Measurements from ENCODE around the gene PIGP.
"Not testable (repeated sequence)": the region's sequence is repeated elsewhere in the genome, so short reads cannot be mapped to it uniquely, and the experiment has no call there.

Gene PIGP

DNA sequence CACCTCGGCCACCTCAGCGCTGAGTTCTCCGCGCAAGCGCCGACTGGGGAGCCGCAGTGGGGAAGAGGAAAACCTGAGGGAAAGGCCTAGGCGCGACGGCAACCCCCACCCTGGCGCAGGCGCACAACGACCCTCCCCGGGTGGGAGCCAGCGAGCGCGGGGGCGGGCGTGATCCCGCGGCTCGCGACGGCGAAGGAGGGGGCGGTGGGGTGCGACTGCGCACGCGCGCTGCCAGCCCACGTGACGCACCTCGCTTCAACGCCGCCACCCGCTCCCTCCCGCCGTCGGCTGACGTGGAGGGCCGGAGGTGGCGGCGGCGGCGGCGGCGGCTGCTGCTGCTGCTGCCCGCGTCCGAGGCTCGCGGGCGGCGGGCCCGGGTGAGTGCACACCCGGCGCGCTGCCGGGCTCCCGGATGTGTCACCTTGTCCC lies at the start of gene PIGP, which contains the start of gene TTC3:
Gene PIGP (minus strand): TSS at position 84 of the 429 bp plus-strand sequence. CDS start 556 bp downstream, outside the sequence.
Gene TTC3 (plus strand): TSS at position 267 of the 429 bp plus-strand sequence. CDS start 14,004 bp downstream, outside the sequence.
- peak; percentile 95 for DNase-seq

DNA sequence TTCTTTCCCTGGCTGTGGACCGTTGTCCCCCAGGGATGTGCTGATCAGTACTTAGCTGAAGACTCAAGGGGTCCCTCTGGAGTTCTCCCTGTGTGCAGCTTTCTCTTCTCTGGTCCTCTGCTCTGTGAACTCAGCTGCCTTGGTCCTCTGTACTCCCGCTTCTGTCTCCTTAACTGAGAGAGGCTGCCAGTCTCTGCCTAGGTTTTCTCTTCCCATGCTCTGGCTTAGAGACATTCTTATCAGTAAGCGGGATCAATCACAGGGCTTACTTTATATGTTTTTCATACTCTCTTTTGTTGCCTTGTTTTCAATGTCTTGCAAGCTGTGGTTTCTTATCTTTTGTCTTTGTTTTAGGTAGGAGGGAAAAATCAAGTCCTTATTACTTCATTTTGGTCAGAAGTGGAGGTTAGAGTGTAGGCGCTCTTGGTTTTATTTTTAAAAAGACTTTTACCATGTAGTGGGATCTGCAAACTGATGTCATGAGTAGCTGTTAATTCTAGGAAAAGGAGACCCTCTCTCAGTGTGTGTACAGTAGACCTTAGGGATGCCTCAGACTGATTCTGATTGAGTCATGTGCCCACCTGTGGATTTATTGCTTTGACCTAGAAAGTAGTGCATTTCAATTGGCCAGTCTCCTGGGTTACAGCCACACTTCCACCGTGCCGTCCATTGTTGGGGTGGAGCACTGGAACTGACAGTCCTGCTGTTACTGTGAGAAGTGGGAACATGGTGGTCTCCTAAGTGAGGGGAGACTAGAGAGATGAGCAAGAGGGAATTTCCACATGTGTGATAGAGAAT lies 46.7 kb upstream of the PIGP start:
- DNase-seq, result no peak

DNA sequence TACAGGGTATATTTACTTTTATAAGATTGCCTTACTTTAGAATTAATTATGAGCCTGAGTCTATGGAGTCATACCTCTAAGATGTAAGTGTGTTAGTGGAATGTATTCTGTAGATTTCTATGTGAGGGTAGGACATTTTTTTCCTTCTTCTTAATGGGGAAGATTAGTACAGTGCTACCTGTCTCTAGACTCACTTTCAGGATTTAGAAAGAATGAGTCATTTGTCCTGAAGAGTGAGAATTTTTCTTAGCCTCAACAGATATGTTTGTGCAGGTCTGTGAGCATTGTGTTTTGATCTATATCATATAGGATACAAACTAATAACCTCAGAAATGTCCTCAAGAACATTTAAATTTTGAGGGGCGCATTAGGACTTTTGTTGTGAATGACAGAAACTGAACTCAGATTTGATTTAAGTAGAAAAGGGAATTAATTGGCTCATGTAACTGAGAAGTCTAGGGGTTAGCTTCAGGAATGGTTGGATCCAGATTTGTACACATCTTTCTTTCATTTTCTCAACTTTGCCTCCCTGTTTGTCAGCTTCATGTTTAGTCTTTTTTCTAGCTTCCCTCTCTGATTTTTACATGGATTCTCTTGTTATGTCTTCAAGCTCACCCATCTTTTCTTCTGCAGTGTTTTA lies 45.4 kb upstream of the PIGP start:
- DNase-seq, result no peak

- DNase-seq, result no peak
Measured at GRCh38 chr21:37117204-37117603, 44.3 kb upstream of the PIGP start.

GRCh38 chr21:37116459-37116858 lies 43.6 kb upstream of the PIGP start:
- DNase-seq, result not testable (repeated sequence)

DNA sequence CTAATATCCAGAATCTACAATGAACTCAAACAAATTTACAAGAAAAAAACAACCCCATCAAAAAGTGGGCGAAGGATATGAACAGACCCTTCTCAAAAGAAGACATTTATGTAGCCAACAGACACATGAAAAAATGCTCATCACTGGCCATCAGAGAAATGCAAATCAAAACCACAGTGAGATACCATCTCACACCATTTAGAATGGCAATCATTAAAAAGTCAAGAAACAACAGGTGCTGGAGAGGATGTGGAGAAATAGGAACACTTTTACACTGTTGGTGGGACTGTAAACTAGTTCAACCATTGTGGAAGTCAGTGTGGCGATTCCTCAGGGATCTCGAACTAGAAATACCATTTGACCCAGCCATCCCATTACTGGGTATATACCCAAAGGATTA lies 41.4 kb upstream of the PIGP start:
- DNase-seq, result not testable (repeated sequence)

DNA sequence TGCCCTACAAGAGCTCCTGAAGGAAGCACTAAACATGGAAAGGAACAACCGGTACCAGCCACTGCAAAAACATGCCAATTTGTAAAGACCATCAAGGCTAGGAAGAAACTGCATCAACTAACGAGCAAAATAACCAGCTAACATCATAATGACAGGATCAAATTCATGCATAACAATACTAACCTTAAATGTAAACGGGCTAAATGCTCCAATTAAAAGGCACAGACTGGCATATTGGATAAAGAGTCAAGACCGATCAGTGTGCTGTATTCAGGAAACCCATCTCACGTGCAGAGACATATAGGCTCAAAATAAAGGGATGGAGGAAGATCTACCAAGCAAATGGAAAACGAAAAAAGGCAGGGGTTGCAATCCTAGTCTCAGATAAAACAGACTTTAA lies 38.2 kb upstream of the PIGP start:
- not testable (repeated sequence) for DNase-seq

GRCh38 chr21:37106998-37107397 lies 34.1 kb upstream of the PIGP start:
- no peak for DNase-seq

GRCh38 chr21:37102746-37103145 lies 29.9 kb upstream of the PIGP start:
- DNase-seq, result not testable (repeated sequence)

DNA sequence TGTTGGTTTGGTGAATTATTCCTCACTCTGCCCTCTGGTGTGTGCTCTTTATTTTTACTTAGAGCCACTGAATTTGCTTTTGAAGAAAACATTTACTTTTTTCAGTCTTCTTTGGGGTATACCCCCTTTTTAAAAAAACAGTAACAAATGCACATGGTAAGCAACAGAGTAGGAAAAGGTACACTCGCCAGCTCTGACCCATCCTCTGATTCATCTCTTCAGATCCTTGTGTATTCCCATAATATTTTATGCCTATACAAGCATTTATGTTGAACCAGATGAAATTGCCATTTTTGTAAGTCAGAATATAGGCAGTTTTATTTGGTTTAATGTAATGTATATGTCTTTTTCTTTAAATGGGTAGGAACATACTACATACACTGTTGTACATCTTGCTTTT lies 28.5 kb upstream of the PIGP start:
- no peak for DNase-seq

DNA sequence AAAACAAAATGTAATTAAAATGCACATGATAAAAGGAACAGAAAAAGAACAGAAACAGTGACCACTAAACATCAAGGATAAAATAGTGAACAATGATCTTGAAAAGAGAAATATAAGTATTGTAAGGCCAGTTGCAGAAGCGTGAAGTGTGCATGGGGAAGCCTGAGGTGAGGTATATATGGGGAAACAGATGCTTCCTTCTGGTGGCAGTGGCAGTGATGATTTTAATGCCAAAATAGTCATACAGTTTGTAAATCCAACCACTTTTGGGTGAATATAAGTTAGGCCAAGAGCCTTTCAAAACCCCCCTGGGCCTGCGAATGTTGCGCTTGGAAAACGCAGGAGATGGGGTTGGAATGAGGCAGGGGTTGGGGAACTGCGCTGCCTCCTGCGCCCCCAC lies 27.4 kb upstream of the PIGP start:
- DNase-seq, result no peak

GRCh38 chr21:37098751-37099150 lies 25.9 kb upstream of the PIGP start:
- no peak for DNase-seq

DNA sequence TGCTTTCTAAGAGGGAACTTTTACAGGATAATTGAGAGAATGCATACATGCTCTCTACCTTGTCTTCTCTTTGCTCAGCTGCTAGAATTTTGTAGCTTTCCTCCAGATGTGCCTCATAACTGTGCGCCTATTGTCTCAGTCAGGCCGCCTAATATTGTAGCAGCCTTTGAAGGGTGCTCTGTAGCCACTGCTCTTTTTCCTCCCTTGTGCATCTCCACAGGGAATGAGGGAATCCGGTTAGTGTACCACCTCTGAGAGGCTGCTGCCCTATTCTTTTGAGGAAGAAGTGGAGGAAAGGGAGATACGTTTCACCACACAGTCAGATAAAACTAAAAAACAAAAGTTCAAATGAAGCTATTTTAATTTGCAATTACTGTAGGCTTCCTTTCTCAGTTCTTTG lies 22.9 kb upstream of the PIGP start:
- DNase-seq, result no peak

DNA sequence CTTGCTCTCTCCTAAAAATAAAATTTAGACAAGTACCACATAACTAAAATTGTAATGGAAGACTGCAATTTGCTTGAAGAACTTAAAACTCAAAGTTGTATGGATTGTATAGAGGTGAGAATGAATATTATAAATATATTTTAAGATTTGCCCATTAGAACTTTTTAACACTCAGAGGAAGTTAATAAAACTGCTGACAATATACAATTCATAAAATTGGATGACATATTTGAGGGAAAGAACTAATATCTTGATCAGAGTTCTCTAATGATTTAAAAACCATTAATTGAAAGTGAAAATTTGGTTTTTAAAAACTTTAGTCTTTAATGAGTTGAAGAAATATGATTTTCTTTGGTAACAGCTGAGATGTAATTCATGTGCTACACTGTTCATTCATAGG lies 21.1 kb upstream of the PIGP start:
- DNase-seq, result no peak

DNA sequence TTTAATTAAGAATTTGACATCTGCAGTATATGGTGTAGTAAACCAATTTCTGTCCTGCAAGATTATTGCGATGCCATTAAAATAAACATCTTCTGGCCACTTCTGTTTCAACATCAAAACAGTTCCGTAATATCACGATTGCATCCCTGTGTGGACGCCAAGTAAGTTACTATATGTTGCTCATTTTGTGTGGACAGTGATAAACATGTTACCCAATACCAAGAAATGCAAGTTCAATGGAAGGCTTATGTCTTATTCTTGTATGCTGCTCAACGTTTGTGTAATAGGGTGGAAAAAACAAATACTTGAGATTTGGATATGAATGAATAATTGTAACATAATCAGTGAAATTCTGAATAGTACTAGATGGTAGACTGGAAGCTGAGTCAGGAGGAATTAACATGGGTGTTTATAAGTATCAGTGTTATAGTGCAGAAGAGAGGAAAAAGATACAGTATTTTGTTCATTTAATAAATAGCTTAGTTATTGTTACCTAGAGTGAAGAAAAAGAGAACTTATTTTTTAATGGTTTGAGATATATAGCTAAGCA lies 15.4 kb upstream of the PIGP start:
- DNase-seq, result peak; percentile 49

GRCh38 chr21:37087188-37087587 lies 14.3 kb upstream of the PIGP start:
- peak; percentile 19 for DNase-seq

DNA sequence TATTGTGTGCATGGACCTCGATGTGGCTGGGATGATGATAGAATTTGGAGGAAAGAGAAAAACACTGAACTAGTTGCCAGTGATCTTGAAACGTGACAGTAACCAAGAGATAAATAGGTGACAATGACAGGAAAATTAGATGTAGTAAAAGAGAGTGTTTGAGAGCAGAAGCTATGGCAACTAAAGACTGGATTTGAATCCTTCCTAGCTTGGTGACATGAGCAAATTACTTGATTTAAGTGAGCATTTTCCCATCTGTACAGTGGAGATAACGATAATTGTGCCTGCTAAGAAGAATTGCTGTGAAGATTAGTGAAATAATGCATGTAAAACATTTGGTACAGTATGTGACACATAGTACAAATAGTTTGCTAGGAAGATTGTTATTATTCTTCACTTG lies 12.9 kb upstream of the PIGP start:
- DNase-seq, result no peak

DNA sequence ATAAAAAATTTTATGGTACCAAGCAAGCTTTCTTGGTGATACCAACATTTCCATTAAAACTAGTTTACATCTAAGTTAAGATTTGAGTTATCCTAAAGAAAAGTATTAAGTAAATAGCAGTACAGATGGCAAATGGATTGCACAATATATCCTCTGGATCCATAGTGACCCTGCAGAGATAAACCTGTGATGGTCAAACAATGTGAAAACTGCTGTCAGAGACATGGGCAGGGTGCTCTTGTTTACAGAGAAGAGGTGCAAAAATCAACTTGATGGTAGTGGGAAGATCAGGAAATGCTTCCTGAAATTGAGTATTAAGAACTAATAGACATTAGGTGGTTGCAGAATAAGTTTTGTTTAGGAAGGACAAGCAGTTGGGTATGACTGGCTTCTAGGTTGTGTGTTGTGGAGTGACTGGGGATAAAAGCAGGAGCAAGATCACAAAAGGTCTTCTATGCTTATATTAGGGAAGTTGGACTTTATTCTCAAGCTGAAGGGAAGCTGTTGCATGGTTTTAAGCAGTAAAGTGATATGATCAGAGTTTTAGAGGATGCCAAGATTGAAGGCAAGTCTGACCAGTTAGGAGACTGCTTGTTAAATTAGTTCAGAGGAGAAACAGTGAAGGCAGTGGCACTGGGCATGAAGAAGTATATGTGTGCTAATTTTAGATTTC lies 10.1 kb upstream of the PIGP start:
- no peak for DNase-seq

DNA sequence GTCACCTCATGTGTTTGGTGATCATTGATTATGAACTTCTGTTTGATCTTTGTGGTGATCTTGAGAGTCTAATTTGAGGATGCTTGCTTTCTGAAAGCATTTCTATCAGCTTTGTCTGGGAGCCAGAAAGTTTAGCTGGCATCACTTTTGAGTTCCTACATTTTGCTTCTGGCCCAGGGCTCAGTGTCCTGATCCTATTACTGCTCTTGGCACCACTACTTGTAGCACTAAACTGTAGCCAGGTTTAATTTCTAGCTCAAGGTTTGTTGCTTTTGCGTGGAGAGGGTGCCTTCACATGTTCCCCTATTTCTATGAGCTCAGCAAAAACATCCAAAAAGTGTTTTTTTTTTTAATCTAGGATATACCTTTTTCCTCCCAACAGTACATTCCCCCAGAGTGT lies 9.5 kb upstream of the PIGP start:
- no peak for DNase-seq

DNA sequence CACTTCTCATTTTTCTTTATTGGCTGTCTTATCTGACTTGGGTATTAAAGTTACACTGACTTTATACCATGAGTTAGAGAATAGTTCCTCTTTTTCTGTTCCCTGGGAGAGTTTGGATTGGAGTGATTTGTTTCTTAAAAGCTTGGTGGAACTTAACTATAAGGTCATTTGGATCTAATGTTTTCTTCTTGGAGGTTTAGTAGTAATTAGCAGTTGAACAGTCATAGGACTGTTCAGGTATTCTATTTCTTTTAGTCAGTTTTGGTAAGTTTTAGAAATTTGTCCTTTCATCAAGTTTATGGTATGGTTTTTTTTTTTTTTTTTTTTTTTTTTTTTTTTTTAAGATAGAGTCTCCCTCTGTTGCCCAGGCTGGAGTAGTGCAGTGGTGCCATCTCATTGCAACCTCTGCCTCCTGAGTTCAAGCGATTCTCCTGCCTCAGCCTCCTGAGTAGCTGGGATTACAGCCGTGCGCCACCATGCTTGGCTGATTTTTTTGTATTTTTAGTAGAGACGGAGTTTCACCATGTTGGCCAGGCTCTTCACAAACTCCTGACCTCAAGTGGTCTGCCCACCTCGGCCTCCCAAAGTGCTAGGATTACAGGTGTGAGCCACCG lies 6.4 kb upstream of the PIGP start:
- peak; percentile 55 for DNase-seq

DNA sequence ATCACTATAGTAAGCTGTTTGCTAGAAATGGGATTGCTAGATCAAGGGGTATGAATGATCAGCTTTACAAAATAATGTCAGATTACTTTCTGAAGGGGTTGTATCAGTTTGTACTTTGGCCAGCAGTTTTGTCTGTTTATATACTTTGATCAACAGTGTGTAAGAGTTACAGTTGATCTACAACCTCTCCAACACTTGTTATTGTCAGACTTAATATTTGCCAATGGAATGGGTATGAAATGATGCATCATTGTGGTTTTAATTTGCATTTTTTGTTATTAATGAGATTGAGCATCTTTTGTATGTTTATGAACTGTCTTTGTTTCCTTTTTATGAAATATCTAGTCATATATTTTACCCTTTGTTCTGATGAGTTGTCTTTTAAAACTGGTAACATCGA lies 4.5 kb upstream of the PIGP start:
- DNase-seq, result no peak

- no peak for DNase-seq
Measured at GRCh38 chr21:37076087-37076850, 3.4 kb upstream of the PIGP start.
